ENCODE measurements around the gene BTNL8.

DNA sequence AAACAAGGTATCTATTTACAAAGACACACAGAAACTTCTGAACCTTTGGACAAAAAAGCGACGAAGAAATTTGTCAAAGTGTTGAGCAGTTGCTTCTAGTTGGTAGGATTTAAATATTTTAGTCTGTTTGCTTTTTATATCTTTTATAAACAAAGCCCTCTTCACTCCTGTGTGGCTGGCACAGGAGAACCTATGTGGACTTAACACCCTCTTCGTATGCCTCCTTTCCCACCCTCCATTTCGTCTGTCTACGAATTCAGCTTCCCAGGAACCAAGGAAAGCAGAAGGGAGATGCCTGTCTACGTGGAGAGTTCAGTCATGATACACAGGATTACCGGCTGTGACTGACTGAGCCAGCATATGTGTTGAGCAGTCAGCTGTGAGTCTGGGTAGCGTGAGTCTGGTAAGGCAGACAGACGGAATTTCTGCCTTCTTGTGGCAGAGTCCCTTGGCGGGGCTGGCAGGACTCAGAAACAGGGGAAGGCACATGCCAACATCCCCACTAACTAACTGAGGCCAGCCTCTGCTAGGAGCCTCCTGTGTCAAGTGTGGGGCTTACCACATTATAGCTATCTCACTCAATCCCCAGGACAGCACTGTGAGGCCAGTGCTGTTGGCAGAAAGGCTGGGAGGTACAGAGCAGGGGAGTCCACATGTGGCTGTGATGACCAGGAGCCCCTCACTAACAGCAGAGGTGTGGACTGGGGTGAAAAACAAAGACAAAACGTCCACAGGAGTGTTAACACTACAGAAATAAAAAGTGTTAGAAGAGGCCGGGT lies 24.0 kb upstream of the BTNL8 start:
- TF ChIP-seq, protein P1, sequence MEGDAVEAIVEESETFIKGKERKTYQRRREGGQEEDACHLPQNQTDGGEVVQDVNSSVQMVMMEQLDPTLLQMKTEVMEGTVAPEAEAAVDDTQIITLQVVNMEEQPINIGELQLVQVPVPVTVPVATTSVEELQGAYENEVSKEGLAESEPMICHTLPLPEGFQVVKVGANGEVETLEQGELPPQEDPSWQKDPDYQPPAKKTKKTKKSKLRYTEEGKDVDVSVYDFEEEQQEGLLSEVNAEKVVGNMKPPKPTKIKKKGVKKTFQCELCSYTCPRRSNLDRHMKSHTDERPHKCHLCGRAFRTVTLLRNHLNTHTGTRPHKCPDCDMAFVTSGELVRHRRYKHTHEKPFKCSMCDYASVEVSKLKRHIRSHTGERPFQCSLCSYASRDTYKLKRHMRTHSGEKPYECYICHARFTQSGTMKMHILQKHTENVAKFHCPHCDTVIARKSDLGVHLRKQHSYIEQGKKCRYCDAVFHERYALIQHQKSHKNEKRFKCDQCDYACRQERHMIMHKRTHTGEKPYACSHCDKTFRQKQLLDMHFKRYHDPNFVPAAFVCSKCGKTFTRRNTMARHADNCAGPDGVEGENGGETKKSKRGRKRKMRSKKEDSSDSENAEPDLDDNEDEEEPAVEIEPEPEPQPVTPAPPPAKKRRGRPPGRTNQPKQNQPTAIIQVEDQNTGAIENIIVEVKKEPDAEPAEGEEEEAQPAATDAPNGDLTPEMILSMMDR (IDR thresholded peaks at IDR 0.05; ENCODE audit: extremely low read depth in 1 of 2, insufficient read depth in 1 of 2, low read depth in 1 of 2, low read length in 2 of 2), result no peak
- TF ChIP-seq POLR2AphosphoS5 (IDR thresholded peaks at IDR 0.05; ENCODE audit: insufficient read depth, low read depth, low read length), result no peak
- no peak for TF ChIP-seq FOS (IDR thresholded peaks at IDR 0.05; ENCODE audit: borderline replicate concordance, insufficient read depth, low read length)
- TF ChIP-seq MAX (IDR thresholded peaks at IDR 0.05; ENCODE audit: insufficient read depth, insufficient read length), result no peak
- no peak for TF ChIP-seq EZH2 (IDR thresholded peaks at IDR 0.05; ENCODE audit: borderline replicate concordance, low read depth, low read length, severe bottlenecking)
- TF ChIP-seq MYC (IDR thresholded peaks at IDR 0.05; ENCODE audit: low read depth, low read length), result no peak
- TF ChIP-seq POLR2A (IDR thresholded peaks at IDR 0.05; ENCODE audit: low read depth, low read length), result no peak
- no peak for TF ChIP-seq JUN (IDR thresholded peaks at IDR 0.05; ENCODE audit: borderline replicate concordance, insufficient read depth, insufficient read length, low read depth)
- TF ChIP-seq GATA2 (IDR thresholded peaks at IDR 0.05; ENCODE audit: insufficient read depth, insufficient read length, low read depth, low read length), result no peak
